GM21786 (cell line): ENCODE measurements around the gene NCR2.
"Not testable (repeated sequence)": the region's sequence is repeated elsewhere in the genome, so short reads cannot be mapped to it uniquely, and the experiment has no call there.

Experiments used
- ATAC-seq: cut with Tn5 transposase; IDR thresholded peaks from one replicate; pipeline ENCODE4 v1.9.1; 2021; ENCODE audit not compliant: unreplicated experiment

Gene NCR2, protein sequence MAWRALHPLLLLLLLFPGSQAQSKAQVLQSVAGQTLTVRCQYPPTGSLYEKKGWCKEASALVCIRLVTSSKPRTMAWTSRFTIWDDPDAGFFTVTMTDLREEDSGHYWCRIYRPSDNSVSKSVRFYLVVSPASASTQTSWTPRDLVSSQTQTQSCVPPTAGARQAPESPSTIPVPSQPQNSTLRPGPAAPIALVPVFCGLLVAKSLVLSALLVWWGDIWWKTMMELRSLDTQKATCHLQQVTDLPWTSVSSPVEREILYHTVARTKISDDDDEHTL

DNA sequence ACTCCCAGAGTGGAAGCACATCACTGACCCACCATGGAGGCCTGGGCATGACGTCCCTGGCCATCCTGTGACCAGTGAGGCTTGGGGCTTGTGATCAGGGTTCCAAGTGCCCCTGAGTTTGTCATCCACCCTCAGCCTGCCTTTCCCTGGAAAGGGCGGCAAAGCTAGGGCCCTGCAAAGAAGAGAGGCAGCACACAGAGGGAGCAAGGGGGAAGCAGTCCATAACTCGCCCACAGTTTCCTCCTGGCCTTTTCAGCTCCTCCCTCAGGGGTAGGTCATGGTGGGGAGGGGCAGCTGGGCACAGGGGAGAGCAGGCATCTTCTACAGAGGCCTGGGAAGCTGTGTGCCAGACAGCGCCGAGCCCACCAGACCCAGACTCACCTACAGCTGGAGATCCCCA, at the start of gene NCR2:
TSS of gene NCR2 (plus strand) at position 313 of the 400 bp plus-strand sequence. CDS start 269 bp downstream, outside the sequence.
- ATAC-seq = no peak

DNA sequence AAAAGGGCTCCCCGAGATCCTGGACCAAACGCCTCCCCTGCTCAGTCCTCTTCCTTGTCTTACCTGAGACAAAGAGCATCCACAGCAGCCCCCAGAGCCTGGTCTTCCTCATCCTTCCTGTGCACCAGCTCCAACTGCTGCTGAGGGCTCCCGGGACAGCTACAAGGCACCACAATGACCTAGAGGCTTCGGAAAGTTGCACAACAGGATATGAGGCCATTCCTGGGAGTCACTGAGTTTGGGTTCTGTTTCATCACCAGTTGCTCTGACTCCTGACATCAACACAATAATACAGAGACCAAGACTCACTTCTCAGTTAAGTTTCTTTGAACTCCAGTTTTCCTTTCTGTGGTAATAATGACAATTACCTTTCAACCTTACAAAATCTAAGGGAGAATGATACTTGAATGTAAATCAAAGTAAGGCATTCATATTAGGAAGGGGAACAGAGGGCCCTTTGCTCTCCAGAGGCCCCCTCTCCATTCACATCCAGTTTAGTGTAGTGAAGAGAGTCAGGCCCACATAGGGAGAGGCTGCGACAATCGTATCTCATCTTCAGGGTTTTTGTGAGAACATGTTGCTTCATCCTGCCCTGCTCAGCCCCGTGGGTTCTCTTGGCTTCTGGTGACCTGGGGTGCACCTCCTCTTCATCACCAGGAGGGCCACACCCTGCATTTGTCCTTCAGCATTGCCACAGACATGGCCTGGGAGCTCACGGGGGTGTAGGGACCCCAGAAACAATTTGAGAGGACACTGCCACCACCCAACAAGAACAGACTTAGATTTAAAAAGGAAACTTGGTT, 48.7 kb upstream of the NCR2 start, which contains the start of gene TREM1:
TSS of gene TREM1 (minus strand) at position 139 of the 803 bp plus-strand sequence. CDS start at position 112, 27 bp downstream.
- no peak for ATAC-seq

DNA sequence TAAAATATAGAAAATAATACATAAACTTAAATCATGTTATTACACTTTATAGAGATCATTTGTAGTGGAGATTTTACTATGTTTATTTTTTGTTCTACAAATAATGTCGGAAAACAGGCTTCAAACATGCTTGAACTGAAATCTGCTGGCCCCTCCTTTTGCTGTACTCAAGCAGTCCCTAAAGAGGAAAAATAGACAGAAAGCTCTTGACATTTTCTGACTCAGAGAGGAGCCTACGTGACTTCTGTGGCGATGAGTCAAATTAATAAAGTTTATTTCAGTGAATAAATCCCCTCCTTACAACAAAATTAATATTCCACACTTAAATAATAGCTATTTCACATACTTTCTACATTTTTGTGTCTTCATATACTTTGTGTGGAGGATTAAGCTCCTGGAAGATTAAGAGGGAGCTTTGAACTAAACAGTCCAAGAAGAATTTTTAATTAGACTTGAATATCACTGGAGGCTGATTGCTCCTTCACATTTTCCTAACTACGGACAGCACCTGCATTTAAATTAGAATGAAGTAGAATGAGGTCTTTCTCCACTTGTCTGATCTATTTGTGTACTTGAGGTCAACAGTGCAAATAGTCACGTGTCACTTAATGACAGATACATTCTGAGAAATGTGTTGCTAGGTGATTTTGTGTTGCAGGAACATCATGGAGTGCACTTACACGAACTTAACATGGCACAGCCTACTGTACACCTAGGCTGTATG, 47.2 kb upstream of the NCR2 start:
- ATAC-seq = peak; percentile 71

DNA sequence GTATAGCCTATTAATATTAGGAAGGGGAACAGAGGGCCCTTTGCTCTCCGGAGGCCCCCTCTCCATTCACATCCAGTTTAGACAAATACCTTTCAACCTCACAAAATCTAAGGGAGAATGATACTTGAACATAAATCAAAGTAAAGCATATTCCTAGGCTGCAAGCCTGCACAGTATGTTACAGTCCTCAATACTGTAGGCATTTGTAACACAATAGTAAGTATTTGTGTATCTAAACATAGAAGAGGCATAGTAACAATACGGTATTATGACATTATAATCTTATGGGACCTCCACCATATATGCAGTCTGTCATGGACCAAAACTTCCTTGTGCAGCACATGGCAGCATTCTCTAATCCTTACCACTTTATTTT, 46.7 kb upstream of the NCR2 start:
- ATAC-seq = no peak

DNA sequence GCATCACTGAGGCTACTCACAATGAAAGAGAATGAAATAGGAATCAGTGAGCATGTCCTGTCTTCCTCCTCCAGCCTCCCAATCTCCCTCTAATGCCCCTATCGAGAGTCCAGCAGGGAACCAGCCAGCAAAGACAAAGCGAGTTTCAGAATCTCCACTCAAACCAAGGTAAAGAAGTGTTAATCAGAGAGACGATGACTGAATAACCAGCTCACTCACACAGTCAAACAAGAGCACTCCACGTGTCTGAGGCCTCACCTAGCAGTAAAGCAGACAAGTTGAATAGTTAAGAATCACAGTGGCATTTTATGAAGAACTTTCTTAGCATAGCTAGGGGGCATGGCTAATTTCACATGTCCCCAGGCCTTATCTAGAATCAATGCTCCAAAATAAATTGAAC, 45.6 kb upstream of the NCR2 start:
- ATAC-seq = no peak

DNA sequence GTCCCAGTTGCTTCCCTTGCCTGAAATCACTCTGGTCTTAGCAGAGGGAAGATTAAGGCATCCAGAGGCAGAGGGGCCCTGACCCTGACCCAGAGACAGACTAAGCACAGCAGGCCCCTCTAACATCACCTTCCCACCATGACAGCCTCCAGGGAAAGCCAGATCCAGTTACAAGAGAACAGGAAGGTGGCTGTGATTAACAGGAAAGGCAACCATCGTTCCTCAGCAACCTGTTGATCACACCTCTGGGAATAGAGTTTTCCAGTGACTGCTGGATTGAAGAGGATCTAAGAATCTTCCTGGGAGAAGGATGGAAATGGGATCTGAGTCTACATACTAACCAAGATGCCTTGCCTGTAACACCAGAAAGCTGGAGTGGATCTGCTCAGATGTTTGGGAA, 43.7 kb upstream of the NCR2 start:
- no peak for ATAC-seq

DNA sequence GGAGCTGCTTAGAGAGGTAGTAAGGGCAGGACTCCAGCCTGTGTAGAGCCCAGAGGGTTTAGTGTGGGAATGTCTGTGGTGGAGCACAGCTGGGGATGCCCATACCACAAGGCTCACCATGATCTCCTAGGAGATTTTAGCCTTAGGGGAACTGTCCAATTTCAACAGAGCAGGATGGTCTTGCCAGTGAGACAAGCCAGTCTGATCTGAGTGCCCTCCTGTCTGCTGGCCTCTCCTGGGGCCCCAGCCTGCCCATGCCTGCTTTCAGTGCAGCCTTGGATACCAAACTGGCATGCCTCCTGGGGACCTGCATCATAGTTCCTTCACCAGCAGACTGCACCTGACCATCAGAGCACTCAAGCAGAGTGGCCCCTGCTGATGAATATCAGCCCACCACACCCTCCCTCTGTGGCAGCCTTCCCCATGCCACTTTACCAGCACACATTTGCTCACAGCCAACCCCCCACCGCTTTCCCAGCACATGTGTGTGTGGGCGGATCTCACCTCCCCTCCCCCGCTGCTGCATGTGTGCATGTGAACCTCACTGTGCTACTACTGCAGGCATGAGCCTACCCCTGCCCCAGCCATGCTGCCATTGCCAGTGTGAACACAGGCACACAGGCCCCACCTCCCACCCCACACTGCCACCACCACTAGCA, 41.1 kb upstream of the NCR2 start:
- ATAC-seq = no peak

DNA sequence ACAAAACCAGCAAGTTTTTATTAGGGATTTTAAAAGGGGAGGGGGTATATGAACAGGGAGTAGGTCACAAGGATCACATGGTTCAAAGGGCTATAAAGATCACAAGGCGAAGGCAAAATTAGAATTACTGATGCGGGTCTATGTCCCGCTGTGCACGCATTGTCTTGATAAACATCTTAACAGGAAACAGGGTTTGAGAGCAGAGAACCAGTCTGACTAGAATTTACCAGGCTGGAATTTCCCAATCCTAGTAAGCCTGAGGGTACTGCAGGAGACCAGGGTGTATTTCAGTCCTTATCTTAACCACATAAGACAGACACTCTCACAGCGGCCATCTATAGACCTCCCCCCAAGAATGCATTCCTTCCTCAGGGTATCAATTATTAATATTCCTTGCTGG, 38.2 kb upstream of the NCR2 start:
- ATAC-seq = not testable (repeated sequence)

DNA sequence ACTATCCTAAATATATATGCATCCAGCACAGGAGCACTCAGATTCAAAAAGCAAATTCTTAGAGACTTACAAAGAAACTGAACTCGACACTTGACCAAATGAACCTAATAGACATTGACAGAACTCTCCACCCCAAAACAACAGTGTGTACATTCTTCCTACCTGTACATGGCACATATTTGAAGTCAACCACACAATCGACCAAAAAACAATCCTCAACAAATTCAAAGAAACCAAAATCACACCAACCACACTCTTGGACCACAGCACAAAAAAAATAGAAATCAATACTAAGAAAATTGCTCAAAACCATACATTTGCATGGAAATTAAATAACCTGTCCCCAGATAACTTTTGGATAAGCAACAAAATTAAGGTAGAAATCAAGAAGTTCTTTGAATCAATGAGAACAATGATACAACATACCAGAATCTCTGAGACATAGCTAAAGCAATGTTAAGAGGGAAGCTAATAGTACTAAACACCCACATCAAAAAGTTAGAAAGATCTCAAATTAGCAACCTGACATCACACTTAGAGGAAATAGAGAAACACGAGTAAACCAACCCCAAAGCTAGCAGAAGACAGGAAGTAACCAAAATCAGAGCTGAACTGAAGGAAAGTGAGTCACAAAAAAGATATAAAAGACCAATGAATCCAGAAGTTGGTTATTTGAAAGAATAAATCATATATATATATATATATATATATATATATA, 36.5 kb upstream of the NCR2 start:
- ATAC-seq = no peak

DNA sequence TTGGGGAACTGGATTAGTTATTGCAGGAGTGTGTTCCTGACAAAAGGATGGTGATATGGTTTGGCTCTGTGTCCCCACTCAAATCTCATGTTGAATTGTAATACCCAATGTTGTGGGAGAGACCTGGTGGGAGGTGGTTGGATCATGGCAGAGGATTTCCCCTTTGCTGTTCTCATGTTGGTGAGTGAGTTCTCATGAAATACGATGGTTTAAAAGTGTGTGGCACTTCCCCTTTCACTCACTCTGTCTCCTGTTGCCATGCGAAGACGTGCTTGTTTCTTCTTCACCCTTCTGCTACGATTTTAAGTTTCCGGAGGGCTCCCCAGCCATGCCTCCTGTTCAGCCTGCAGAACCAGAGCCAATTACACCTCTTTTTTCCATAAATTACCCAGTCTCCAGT, 32.8 kb upstream of the NCR2 start:
- ATAC-seq = no peak

DNA sequence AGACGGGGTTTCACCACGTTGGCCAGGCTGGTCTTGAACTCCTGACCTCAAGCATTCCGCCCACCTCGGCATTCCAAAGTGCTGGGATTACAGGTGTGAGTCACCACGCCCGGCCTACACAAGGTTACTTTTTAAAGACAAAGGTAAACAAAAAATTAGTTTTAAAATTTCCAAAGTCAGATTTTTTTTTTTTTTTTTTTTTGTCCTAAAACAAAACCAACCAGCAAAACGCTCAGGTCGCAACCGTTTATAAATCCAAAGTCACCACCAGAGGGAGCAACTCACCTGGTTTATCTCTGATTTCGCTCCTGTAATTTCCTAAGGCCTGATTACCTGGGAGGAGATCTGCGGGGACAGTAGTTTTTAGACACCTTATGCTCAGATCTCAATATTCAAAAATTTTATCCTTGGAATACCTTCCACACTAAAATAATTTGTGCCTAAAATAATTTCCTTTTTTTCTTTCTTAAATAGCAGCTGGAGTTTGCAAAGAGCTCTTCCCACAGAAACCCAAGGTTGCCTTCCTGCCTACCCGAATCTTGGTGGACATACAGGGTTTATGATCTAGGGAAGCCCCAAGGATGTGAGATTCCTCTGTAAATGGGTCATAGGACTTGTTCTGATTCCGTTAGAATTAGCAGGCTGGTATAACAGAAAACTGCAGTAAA, 29.1 kb upstream of the NCR2 start:
- no peak for ATAC-seq

DNA sequence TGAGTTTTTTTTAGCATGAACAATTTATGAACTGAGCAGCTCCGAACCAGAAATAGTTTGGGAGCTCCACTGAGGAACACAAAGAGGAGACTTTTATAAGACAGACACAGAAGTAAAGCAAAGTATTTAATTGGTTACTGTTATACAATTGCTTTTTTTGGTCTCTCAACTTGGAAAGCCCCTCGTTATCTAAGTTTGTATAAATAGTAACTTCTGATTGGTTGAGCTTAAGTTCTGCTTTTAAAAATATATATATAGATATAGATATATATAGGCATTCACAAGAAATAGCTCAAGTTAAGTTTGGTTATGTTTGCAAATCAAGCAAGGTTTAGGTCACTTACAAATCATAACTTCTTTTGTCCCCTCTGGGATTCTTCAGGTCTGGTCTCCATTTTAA, 20.2 kb upstream of the NCR2 start:
- no peak for ATAC-seq

DNA sequence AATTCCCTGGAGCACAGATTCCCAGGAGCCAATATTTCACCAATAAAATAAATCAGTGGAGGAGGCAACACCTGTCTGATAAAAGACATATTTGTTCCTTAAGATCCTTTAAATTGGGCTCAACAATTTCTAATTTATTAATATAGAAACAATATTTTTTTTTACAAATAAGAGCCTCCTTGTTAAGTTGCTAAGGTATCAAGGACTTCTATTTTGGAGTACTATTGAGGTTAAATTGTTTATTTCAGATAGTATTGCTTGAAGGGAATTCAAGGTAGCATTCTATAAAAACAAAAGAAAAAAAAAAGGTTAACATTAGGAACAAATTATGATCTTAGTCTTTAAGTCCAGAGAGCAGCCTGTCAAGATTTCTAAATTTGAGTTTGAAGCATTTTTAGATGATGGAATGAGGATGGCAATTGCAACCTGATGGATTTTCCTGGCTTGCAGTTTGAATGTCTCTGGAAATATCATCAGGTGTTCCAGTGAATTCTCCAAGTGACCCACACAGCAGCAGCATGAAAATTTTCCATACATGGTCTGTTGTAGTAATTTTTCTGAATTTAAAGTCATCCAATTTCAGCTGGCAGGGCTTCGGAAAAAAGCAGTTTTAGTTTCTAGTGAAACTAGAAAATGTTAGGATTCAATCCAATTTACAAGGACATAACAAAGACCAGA, 19.3 kb upstream of the NCR2 start:
- no peak for ATAC-seq

DNA sequence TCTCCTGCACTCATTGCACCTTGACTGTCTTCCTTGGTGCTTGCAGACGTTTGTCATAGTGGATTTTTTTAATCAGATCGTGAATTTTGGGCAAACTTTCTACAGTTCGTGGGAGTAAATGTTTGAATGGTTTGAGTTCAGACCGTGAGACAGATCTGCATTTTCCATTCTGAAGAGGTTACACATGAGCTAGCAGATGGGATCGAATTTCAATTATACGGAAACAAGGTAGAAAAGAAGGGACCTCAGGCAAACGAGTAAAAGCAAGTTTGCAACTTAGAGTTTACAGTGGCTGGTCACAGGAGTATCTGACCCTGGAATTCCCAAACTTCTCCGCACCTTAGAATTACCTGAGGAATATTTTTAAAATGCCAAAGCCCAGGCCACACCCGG, 17.2 kb upstream of the NCR2 start:
- no peak for ATAC-seq

DNA sequence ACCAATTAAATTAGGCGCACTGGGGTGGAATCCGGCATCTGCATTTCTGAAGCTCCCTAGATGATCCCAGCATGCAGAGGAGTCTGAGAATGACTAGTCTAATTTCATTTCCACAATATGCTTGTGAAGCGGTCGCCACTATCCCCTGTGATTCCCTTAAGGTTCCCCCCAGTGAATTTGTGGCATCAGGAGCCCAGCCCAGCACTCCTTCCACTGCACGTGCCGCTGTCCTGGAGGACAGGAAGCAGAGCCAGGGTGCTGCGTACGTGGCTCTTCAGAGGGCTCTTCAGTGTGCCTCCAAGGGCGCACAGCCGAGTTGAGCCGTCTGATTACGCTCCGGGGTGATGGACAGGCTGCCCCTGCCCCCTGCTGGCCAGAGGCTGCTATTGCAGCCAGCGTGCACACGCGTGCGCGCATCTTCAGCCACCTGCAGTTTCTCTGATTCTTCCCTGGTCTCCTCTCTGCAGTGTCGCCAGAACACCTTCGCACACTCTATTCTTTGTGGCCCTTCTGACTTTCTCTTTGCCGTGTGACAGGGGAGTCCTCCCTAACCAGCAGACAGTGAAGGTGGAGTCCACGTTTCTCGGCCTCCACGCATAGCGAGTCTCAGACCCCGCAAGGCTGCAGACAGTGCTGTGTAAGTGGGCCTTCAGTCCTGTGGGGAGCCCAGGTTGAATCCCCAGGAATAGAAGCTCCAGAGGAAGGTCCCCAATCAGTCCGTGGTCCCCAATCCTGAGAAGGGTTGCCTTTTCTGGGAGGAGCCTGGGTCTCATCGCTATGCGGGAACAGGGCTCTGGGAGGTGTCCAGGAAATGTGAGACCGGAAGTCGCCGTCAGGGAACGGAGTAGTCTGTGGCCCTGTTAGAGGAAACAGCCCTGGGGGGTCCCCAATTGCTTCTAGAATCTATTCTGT, 16.5 kb upstream of the NCR2 start:
- ATAC-seq = peak; percentile 86

DNA sequence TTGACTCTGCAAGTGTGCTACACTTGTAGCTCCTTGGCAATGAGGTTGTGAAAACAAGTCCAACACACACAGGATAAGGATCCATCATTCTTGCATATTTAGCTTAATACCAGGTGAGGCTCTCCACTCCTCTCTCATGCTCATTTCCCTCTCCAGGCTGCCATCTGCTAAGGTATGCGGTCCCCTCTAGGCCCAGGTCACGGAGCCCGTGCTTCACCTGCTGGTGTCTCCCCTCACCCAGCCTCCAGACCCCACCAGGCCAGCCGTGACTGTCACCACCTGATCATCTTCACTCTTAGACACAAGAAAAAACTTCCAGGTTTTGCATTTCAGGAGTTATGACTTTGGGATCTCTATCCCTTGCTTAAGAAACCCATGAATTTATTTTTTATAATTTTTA, 14.2 kb upstream of the NCR2 start:
- no peak for ATAC-seq

DNA sequence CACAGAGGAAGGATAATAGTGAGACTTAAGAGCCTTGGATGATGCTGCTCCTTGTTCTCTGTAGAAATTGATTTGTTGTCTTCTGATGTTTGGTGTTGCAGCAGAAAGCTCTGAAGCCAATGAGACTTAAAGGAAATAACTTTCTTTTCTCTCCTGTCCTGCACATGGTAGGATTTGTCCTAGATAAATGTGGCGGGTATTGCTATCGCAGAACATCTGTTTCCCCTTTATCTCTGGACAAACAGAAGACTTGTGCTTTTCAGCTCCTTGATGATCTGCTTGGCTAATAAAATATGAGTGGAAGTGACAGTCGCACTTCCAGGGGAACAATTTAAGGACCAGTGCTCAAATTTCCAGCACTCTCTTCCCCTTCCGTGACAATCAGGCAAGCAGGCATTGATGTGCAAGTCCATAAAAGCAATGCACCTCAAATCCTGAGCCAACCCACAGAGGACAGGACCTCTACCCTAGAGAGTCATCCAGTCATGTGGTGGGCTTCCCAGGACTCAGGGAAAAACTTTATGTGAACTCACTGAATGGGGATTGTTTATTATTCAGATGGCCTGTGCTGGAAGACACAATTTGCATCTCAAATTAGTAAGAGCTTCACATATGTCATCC, 9.9 kb upstream of the NCR2 start:
- no peak for ATAC-seq

DNA sequence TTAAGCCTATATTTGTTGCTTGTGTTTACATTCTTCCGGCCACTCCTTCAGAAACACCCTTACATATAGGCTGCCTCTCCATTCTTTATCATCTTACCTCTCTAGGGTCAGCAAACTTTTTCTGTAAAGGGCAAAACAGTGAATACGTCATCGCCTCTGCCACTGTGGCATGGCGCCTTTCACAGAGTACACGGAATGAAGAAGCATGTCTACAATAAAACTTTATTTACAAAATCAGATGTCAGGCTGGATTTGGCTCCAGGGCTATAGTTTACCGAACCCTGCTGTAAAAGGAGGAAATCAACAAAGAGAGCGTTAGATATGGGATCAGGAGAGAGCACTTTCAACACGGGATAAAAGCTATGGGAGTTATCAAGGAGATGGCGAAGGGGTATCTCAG, 9.3 kb upstream of the NCR2 start:
- ATAC-seq = no peak
